ENCODE results near the gene QRFP.

The QRFP gene

GRCh38 chr9:130872093-130872492 is 24.5 kb downstream of the QRFP start:
- POLR2A ChIA-PET, result no interaction called here
- DNase-seq (ENCODE audit: extremely low spot score), result no peak
- CTCF ChIA-PET, result interaction anchor here (1.1 to 12.3 kb wide), 4 partner anchors 56 to 174 kb away, joined by 4 to 318 read pairs (median 10); no protein-coding TSS in a partner anchor
- TF ChIP-seq CTCF (IDR thresholded peaks at IDR 0.05; ENCODE audit: control extremely low read depth, extremely low read depth, low read depth, missing control alignments), result no peak

GRCh38 chr9:130871395-130872062 is 25.1 kb downstream of the QRFP start:
- TF ChIP-seq CTCF (IDR thresholded peaks at IDR 0.05; ENCODE audit: control extremely low read depth, extremely low read depth, low read depth, missing control alignments), result no peak
- CTCF ChIA-PET, result interaction anchor here (1.1 to 12.3 kb wide), 6 partner anchors 10 to 175 kb away, joined by 4 to 318 read pairs (median 8); no protein-coding TSS in a partner anchor

GRCh38 chr9:130870491-130871381 is 25.9 kb downstream of the QRFP start:
- DNase-seq (ENCODE audit: extremely low spot score), result peak; percentile 81
- TF ChIP-seq CTCF (IDR thresholded peaks at IDR 0.05; ENCODE audit: control extremely low read depth, extremely low read depth, low read depth, missing control alignments), result no peak
- ChIA-PET CTCF (interaction anchor here (0.7 to 12.3 kb wide), 29 partner anchors 9 to 492 kb away, joined by 3 to 318 read pairs (median 7); no protein-coding TSS in a partner anchor), POLR2A (no interaction called here)

More at GRCh38 chr9:130871395-130872062, 25.1 kb downstream of the QRFP start:
- DNase-seq (ENCODE audit: extremely low spot score), result no peak
- POLR2A ChIA-PET, result no interaction called here

GRCh38 chr9:130869250-130869649 is 27.4 kb downstream of the QRFP start:
- POLR2A ChIA-PET, result no interaction called here
- no peak for DNase-seq (ENCODE audit: extremely low spot score)
- no peak for TF ChIP-seq CTCF (IDR thresholded peaks at IDR 0.05; ENCODE audit: control extremely low read depth, extremely low read depth, low read depth, missing control alignments)
- CTCF ChIA-PET, result interaction anchor here (0.8 to 12.3 kb wide), 25 partner anchors 11 to 409 kb away, joined by 3 to 318 read pairs (median 5); no protein-coding TSS in a partner anchor

GRCh38 chr9:130868230-130868629 is 28.4 kb downstream of the QRFP start:
- DNase-seq (ENCODE audit: extremely low spot score), result no peak
- CTCF ChIA-PET, result interaction anchor here (1.0 to 12.3 kb wide), 6 partner anchors 10 to 179 kb away, joined by 3 to 318 read pairs (median 51); no protein-coding TSS in a partner anchor

More at GRCh38 chr9:130868230-130868629, 28.4 kb downstream of the QRFP start:
- no peak for TF ChIP-seq CTCF (IDR thresholded peaks at IDR 0.05; ENCODE audit: control extremely low read depth, extremely low read depth, low read depth, missing control alignments)
- POLR2A ChIA-PET, result no interaction called here
